GM18907 (cell line): ENCODE measurements around the gene CCL27.

Source experiments
- ATAC-seq: cut with Tn5 transposase; IDR thresholded peaks from one replicate; pipeline ENCODE4 v1.9.1; 2021; ENCODE audit warnings: mild to moderate bottlenecking, moderate library complexity; ENCODE audit not compliant: unreplicated experiment

CCL27 gene

DNA sequence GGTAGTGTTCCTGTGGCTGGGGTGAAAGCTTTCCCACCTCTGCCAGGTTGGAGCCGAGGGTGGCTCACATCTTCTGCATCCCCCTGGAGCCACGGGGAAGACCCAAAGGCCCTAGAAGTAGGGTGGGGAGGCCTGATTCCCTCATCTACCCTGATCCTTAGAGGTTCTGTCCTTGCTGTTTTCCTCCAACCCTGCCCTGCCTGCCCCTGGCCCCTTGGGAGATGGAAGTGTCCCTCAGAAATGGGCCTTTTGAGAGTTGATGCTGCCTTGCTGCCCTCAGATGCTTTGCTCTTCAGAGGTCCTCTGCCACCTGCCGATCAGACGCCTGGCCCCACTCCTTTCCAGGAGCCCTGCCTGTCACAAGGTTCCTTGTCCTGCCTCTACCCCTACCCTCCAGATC lies 22.4 kb upstream of the CCL27 start:
- ATAC-seq = no peak

DNA sequence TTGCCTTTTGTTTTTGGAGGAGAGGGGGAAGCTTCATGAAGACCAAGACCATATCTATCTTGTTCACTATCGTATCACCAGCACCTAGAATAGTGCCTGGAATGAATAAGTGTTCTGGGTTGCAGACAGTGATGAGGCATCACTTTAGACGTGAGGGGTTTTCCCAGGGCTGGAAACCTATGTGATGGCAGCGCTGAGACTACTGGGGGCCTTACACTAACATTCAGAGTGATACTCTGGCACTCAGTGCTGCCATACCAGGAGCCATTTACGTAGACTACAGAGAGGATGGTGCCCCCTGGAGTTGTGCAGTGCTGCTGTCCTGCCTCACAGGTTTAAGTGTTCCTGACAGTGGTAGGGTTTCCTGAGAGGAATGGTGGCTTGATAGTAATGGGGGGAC lies 21.7 kb upstream of the CCL27 start:
- ATAC-seq = no peak

DNA sequence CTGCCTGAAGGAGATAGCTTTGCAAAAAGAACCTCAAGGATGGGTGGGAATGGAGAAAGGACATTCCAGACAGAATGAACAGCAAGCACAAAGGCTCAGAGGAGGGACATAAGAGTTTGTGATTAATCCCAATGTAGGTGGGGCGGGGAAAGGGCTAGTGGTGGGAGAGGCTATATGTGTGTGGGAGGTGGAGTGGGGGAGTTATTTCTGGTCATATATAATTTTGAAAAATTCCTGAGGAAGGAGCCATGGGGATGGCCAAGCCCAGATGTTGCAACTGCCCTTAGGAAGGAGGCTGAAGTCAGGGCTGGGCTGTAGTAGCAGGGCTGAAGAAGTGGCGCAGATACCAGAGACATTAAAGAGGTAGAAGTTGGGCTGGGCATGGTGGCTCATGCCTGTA lies 13.4 kb upstream of the CCL27 start:
- no peak for ATAC-seq

DNA sequence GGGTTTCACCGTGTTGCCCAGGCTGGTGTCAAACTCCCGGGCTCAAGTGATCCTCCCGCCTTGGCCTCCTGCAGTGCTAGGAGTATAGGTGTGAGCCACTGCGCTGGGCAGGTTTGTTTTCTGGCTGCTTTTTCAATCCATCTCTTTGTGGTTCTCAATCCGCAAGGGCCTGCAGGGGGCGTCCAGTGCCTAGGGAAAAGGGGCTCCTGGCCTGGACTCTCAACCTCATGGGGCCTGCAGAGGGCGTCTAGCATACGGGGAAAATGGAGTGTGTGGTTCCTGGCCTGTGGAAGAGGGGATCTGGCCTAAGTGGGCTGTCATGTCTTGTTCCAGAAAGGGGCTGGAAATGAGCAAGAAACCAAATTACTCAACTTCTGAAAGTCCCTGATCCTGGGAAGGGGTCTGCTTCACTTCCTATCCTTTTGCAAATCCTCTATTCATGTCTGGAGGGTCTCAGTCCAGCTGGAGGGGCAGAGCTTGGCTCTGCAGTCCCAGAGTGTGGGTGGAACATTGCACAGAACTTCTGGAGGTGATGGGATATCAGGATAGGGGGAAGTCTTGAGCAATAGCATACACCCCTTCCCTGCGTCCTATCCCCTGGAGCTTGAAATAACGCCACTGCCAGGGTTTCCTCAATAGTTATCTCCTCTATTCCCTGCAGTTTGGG lies 12.7 kb upstream of the CCL27 start:
- ATAC-seq = no peak

DNA sequence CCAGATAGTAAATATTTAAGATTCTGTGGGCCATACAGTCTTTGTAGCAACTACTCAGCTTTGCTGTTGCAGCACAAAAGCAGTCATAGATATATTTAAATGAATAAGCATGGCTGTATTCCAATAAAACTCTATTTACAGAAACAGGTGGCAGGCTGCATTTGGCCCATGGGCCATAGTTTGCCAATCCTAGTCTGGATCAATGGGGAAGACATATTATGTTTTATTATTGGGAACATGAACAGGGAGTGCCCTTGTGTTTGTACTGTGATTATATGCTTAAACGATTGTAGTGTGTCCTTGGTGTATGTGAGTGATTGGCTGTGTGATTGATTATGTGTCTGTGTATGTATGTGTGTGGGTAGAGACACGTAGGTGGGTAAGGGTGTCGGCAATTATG lies 12.0 kb upstream of the CCL27 start:
- no peak for ATAC-seq

DNA sequence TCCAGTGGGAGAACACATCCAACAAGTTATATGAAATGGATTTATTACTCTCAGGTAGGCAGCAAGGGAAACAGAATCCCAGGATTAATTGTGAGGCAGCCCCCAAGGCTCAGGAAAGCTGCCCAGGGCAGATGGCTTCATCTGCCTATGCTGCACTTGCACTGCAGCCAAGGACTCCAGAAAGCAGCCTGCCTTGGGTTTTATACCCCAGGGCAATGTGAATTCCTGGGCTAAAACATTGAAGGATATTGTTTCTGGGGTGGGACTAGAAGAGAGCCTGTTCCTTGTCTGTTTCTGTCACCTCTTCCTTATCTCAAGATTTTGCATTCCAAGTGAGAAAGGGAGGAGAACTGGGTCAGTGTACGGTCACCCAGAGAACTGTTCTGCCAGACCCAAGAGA lies 8.8 kb upstream of the CCL27 start:
- ATAC-seq = no peak

DNA sequence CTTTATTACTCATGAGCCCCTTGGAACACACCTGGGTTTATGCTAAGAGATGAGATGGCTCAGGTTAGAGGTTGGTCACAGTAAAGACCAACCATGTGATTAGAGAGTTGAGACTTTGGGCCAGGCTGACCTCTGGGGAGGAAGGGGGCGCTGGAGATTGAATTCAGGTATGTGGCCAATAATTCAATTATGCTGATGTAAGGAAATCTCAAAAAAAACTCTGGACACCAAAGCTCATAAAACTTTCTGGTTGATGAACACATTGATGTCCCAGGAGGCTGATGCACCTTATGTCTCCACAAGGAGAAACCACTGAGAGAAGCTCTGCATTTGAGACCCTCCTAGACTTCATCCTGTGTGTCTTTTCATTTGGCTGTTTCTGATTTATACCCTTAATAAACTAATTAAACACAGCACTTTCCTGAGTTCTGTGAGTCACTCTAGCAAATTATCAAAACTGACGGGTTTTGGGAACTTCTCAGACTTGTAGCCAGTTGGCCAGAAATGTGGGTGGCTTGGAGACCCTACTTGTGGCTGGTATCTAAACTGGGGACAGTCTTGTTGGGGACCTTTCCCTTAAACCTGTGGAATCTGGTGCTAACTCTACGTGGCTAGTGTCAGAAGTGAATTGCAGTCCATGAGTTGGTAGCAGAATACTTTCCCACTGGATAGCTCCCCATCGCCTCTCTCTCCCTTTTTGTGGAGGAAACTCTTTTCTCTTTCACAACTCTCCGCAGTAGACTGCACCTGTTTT lies 7.5 kb upstream of the CCL27 start:
- ATAC-seq = no peak

DNA sequence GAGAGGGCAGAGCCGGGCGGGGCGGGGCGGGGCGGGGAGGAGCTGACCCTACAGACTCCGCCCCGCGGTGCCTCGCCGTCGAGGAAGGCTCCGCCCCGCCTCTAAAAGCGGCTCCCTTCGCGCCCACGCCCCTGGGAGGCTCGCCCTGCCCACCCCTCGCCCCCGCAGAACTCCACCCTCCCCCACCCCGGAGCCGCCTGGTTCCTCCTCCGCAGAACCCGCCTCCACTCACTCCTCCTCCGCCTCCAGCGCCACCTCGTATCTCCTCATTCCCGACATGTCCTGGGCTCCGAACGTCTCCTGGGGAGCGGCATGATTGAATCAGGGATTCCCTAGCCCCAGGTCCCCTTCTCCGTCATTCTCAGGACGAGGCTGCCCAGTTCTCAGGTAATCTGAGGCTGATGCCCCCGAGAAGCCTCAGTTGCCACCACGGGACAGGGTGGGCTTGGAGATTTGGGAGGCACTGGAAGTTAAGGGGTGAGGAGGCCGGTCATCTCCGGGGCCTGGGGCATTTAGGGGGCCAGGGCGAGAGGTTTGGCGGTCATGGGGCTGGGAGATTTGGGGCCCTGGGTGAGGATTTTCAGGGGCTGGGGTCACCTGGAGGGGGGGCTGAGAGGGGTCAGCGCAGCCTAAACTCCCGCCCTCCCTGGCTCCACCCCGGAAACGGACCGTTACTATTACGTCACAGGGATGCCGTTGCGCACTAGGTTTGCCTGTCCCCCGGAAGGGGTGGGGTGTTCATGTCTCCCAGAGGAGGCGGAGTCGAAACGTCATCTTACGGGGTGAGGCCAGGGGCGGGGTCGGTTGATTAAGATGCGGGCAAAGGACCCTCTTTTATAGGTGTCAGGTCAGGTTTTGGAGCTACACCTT lies 3.2 kb upstream of the CCL27 start:
- ATAC-seq = peak; percentile 68

DNA sequence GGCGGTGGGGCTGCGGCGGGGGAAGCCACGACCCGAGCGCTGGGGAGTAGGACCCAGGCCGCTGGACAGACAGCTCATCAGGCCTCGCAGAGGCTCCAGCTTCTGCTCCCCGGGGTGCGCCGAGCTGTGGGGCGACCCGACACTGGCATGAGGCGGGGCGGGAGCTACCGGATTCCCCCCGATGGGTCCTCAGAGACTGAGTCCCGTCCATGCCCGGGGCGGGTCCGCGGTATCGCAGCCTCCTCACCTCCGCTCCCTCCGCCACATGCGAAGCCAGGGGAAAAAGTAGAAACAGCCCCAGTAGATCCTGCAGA lies 2.6 kb upstream of the CCL27 start:
- peak; percentile 25 for ATAC-seq

DNA sequence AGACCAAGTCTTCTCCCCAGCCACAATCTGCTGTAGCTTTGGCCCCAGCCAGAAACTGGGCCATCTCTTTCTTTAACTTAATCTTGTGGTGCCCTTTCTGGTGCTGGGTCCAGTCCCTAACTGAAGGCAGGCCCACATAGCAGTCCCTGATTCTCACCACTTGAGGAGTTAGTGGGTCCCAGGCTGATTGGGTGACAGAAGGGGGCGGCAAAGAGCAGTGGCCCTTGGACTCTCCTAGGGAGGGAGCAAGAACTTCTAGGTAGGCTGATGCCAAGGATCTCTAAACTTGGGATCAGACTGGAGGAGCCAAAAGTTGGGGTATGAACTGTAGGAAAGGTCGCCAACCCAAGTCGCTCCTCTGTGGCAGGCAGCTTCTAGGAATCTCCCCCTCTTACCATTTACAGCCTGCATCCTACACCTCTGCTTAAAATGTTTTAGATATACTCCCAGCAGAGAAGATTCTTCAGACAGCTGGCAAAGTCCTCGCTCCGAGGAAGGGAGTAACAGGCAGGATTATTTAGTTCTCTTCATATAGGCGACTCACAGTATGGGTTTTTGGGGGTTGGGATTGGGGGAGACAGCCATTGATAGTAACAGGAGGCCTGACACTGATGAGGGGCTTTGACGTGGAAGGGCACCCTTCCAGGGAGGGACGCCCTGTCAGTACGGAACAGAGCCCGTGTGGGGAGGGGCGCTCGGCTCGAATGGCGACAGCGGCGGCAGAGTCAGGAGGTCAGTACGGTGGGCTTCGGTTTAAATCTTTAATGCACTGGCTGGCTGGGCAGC lies 2.0 kb upstream of the CCL27 start:
- peak; percentile 40 for ATAC-seq

DNA sequence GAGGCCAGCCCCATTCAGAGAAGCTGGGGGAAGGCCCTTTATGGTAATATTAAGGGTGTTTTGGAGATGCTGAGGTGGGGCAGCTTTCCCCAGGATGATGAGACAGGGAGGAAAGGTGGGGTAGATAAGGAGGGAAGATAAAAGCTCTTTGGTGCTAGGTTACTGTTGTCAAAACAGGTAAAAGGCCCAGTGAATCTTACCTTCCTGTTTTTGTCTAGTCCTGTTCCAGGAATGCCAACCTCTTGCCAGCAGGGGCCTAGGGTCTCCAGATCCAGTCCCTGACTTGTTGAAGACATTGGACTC lies 797 bp upstream of the CCL27 start:
- ATAC-seq = no peak

DNA sequence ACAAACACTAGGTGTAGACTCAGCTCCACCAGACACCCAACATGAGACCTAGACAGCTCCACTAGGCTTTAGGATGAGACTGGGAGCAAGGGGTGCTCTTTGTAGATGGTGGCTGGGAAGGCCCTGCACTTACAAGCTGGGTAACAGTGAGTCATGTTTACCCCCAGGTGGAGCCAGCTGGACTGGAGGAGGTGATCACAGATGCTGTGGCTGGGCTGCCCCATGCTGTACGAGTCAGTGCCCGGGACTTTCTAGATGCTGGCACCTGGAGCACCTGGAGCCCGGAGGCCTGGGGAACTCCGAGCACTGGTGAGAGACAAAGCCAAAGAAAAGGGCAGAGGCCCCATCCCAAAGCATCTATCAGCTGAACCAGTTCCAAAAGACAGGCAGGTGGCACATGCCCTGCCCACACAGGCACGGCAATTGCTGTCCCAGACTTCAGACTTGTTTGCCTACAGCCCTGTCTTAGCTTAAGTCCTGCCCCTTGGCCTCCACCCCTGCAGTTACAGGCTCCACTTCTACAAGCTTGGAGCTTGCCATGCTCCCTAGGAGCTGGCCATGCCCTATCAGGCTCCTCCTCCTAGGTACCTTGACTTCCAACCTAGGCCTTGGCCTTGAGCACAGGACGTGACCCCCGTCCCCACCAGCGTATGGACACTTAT lies 2.7 kb downstream of the CCL27 start:
- no peak for ATAC-seq

DNA sequence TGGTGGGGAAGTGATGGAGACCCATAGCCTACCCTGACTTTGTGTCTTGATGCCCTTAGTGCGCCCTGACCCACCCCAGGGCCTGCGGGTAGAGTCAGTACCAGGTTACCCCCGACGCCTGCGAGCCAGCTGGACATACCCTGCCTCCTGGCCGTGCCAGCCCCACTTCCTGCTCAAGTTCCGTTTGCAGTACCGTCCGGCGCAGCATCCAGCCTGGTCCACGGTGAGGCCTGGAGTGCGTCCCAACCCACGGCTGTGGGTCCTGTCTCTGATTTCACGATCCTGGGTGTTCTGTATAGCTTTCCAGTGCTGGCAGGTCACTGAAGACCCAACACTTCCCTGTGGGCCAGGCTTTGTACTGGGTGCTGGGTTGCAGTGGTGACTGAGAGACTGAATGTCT lies 4.0 kb downstream of the CCL27 start:
- ATAC-seq = no peak

DNA sequence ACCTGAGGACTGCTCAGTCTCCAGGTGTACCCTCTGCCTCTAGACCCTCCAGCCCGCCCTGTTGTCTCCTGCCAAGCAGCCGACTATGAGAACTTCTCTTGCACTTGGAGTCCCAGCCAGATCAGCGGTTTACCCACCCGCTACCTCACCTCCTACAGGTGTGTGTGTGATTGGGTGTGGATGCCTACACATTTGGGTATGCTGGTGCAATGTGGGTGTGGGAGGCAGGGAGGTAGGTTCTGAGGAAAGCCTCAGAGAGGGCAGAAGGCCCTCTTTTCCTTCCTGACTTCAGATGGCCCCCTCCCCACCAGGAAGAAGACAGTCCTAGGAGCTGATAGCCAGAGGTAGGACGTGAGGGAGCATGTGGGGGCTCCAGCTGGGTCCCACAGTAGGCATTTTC lies 5.5 kb downstream of the CCL27 start:
- no peak for ATAC-seq

DNA sequence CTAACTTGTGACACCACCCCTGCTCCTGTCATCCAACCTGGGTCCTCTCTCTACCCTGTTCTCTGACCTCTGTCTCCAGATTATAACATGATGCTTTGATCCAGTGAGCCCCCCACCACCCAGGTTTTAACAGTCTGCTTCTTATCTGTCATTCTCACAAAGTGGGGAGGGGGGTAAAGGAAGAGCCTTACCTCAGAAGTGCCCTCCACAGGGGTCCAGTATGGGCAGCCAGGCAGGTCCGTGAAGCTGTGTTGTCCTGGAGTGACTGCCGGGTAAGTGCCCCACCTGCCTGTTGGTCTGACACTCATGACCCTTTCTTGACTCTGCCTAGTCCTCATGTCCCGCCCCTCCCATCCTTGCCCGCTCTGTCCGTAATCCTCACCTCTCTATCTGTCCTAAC lies 7.1 kb downstream of the CCL27 start:
- no peak for ATAC-seq

DNA sequence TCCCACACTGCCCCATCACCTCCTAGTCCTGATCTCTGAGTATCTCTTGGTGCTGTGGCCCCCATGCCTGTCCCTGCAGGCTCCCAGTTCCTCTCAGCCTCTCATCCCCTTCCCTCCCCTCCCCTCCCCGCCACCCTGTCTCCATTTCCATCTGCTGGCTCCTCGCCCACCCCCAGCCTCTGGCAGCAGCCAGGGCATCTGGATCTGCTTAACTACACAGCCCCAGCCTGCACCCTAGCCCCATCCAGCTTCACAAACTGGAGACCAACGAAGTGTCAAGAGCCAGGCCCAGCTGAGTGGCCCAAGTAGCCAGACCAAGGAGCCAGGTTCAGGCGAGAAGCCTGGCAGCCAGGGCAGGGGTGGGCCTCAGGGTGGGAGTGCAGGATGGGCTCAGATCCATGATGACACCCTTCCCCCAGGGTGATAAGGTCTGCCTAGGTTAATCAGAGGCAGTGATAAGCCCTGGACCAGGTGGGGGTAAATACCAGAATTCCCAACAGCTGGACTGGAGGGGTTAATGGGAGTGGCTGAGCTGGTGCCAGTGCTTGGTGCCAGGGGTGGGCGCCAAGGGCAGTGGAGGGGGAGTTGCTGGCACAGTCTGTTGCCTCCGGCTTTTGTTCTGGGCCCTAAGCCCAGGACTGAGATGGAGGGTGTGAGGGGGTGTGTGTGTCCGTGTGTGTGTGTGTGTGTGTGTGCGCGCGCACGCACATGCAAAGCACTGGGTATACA lies 8.0 kb downstream of the CCL27 start:
- no peak for ATAC-seq

DNA sequence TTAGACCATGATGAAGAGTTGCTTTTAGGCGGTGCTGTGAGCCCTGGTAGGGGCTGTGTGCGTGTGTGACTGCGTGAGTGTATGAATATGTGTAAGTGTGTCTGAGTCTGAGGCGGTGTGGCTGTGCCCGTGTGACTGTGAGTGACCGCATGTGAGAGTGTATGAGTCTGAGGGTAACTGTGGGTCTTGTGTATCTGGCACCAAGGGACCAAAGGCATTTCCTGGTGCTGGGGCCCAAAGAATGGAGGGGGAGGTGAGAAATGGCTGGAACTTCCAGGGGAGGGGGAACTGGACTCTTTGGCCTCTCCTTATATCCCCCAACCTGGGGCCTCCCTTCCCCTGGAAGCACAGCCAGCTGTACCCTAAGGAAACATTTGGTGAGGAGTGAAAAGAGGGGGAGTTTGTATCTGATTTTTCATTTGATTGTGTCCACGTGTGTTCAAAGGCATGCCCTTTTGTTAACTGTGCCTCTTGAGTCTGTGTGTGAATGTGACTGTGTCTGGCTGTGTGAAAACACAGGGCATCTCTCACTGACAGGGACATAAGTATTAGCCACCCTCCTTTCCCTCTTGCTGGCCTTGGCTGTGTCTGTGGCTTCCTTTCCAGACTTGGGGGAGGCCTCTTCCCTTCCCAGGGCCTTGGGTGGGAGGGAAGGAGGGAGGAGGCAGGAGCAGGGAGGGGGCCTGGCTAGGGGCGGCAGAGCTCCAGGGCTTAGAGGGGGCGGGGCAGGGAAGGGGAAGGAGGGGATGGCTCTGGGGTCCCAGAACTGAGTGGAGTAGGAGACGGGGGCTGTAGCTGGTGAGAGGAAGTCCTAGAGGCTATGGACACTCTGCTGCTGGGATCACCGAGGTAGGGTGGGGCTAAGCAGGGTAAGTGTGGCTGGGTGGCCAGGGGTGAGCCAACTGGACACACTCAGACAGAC lies 9.0 kb downstream of the CCL27 start:
- ATAC-seq = no peak

DNA sequence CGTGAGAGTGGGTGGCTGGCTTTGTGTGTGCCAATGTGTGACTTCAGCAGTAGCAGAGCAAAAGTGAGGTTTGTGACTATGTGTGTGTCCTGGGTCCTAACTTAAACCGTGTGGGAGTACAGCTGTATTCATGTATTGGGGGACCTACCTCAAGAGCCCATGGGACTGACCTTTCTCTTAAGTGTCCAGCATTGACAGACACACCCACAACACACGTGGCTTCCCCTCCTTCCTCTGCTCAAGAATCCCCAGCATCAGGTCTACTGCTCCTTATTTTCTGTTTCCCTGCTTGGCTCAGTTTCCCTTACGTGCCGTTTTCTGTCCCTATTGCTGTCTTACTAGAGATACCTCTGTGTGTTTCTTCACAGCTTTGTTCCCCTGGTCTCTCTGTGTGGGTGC lies 9.9 kb downstream of the CCL27 start:
- no peak for ATAC-seq
